HG02588 (cell line): ENCODE data around the gene TTC27.
"Not testable (repeated sequence)": the region's sequence is repeated elsewhere in the genome, so short reads cannot be mapped to it uniquely, and the experiment has no call there.

ENCODE experiments used
- ATAC-seq: cut with Tn5 transposase; IDR thresholded peaks from one replicate; pipeline ENCODE4 v1.9.1; 2021; ENCODE audit warnings: mild to moderate bottlenecking, moderate library complexity; ENCODE audit not compliant: unreplicated experiment

TTC27 gene

DNA sequence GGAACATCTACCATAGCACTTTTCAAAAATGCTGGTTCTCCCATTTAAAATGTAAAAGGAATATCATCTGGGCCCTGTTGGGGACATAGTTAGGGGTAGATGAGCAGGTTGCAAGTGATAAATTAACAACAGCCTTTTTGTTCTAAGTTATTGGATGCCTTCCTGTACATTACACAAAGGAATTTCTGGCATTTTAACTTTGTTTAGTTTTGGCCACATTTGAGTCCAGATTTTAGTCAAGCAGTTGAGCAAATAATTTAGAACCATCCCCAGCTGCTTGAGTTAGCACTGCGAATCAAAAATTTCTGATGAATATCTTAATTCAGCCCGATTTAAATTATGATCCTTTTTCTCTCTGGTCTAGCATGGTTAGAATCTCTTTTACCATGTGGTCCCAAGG lies 124.4 kb downstream of the TTC27 start:
- ATAC-seq = no peak

DNA sequence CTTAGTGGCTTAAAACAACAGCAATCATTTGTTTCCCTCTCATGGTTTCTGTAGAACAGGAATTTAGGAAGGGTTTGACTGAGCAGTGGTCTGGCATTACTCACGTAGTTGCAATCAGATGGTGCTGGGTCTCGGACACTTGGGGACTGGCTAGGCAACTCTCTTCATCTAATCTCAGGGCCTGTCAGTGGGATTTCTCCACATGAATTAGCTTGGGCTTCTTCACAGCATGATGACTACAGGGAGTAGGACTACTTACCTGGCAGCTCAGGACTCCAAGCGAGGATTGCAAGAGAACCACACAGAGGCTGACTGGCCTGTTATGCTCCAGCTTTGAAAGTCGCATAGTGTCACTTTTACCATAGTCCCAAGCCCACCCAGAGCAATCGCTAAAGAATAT lies 125.1 kb downstream of the TTC27 start:
- ATAC-seq = no peak

DNA sequence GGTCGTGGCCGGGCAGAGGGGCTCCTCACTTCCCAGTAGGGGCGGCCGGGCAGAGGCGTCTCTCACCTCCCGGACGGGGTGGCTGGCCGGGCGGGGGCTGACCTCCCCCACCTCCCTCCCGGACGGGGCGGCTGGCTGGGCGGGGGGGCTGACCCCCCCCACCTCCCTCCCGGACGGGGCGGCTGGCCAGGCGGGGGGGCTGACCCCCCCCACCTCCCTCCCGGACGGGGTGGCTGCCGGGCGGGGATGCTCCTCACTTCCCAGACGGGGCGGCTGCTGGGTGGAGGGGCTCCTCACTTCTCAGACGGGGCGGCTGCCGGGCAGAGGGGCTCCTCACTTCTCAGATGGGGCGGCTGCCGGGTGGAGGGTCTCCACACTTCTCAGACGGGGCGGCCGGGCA lies 126.8 kb downstream of the TTC27 start:
- ATAC-seq = not testable (repeated sequence)

DNA sequence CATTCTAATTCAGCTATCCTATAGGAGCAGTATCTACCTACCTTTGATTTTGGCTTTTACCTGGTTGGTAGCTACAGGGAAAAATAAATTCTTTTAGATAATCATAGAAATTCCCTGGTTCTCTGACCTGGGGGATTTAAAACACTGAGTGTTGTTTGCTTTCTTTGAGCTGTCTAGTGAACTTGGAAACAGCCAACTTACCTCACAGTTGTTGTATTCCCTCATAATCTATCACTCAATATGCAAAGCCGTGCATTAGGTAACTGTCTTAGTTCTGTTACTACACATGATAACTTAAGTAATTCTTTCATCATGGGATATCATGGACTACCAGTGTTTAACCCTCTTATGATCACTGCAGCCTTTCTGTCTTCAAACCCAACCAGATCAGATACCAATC lies 127.8 kb downstream of the TTC27 start:
- ATAC-seq = no peak

DNA sequence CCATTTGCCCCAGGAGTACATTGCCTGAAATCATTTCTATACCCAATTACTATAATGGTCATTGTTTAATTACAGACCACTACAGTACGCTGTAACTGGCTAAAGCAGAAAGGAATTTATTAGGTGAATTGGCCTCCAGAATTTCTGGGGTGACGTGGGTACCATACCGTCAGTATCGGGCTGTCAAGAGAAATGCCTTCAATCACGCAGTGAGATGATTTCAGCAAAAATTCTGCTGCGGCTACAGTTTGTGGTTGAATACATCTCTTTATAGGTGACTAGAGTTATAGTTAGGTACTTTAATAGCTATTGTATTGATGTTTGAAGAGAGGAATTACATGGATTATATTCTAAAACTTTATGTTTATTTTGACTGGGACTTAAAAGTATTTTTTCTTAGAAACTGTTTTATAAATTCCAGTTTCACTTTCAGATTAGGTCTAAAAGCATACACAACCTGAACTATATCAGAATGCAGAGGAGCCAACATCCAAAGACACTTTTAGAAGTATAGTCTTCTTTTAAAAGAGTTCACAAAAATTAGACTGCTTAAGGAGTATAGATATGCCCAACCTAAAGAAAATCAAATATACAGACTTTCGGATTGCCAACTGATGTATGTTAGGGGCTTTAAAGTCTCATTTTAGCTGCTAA lies 128.4 kb downstream of the TTC27 start:
- ATAC-seq = no peak

DNA sequence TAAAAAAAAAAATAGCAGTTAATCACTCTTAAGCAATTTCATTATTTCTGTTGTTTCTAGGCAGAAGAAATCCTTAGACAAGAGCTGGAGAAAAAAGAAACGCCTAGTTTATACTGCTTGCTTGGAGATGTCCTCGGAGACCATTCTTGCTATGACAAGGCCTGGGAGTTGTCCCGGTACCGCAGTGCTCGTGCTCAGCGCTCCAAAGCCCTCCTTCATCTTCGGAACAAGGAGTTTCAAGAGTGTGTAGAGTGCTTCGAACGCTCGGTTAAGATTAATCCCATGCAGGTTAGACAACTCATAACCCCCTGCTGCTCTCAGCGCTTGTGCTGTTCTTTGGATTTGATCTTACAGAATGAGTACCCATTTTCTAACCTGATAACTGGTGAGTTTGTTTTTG lies 130.4 kb downstream of the TTC27 start:
- ATAC-seq = no peak

DNA sequence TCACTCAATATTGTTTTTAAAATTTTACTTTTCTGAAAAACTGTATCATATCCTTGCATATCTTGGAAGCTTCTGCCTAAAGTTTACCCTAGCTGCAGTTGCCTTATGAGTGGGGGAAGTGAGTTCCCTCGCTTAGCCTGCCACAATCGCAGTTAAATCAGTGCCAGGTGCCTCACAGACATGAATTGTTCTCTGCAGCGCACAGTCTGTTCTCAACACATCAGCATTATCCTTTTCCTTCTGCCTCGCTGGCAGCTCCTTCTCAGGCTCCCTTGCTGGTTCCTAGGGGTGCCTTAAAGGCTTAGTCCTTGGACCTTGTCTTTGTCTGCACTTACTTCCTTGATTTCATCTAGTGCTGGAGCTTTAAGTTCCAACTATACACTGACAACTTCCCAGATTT lies 132.8 kb downstream of the TTC27 start:
- ATAC-seq = no peak

DNA sequence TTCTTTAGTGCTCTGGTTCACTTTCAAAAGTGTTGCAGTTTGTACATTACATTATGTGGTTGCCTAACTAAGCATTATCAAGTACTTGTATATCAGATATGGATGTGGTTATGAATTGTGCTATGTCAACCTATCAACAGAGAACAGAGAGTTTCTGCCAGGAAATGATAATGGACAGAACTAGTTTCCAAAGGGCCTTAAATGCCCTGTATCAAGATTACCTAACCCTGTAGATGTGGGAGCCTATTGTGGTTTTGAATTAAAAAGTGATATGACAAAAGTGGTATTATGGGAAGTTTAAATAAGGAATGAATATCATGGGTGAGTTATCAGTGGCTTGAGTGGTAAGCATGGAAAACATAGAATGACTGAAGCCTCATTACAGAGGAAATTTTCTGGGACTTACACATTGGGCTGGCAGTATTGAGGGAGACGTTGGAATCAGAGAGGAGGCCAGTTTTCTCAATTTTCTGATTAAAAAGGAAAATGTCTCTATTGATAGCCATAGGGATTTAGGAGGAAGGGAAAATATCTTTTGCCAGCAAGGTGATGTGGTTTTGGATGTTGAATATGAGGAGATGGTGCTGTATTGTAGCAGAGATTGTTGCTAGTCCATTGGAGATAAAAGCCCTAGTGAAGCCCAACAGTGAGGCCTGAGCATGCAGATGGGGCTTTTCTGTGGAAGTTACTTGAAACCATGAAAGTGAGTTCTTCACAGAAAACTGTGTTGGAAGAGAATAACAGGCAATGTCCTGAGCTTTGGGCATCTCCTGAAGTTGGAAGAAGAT lies 140.7 kb downstream of the TTC27 start:
- ATAC-seq = no peak

DNA sequence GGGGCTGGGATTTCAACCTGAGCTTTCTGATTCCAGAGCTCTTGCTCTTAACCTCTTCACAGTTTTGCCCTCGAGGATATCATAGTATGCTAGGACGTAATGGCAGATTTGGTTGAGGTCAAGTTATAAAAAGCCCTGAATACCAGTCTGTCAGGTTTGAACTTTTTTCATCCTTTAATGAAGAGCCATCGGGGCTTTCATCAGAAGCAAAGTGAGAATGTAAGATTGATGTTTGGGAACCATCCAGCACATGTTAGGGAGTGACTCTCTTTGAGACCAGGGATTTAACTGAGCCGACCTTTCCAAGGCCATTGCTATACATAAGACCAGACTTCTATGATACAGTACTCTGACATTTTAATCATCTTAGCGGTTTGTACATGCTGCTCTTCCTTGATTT lies 142.5 kb downstream of the TTC27 start:
- no peak for ATAC-seq

DNA sequence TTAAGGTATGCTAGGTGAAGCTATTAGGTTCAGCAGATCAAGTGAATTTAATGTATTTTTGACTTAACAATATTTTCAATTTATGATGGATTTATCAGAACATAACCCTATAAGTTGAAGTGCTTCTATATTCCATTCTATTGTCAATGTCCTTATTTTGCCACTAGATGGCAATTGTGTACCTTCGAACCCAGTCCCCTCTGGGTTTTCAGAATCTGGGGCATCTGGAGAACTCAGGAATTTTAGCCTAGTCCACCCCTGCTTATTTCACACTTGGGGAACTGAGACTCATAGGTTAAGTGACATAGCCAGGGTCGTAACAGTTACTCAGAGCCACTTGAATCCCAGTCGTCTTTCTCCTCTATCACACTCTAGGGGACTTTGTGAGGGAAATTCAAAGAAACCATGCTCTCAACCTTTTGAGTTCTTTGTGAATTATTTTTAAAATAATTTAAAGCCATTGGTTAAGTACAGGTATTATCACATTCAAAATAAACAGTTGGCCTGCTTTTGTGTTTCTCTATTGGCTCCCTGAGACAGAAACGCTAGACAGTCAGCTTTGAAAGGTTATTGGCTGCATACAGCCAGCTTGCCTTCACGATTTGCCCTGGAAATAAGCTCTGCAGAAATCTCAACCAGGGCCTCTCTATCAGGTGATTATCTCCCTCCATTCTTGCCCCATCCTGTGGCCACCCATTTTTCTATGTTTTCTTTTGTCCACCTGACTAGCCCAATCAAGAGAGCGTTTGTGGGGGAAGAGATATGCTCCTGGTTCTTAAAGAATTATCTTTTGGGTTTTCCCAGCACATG lies 145.0 kb downstream of the TTC27 start:
- no peak for ATAC-seq

DNA sequence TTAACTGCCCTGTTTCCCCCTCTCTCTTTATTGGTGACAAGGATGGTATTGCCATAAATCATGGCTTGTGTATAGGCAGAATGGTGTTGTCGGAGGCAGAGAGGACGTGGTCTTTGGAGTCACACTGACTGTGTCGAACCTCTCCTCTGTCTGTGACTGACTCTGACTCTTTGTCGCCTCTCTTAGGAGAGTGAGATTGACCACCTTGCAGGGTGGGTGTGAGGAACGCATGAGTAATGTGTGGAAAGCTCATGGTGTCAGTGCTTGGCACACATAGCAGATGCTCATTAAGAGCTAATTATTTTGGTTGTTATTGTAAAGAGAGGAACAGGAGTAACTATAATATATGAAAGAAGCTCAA lies 145.6 kb downstream of the TTC27 start:
- no peak for ATAC-seq

DNA sequence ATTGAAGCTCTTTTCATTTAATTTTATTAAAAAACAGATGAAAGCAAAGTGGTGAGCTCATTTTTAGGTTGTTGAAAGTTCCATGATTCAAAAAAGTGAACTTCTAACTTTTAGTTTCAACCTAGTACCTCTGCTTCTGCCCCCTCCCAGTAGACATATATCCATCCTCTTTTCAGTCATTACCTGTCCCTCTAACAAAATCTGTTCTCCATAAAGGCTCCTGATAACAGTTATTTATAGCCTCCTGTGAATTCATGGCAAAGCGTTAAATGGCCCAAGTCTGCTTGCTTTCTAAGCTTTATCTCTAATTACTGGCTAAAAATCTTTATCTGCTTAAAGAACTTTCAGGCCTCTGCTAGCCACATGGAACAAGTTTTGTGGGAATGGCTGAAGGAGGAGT lies 148.1 kb downstream of the TTC27 start:
- ATAC-seq = no peak

DNA sequence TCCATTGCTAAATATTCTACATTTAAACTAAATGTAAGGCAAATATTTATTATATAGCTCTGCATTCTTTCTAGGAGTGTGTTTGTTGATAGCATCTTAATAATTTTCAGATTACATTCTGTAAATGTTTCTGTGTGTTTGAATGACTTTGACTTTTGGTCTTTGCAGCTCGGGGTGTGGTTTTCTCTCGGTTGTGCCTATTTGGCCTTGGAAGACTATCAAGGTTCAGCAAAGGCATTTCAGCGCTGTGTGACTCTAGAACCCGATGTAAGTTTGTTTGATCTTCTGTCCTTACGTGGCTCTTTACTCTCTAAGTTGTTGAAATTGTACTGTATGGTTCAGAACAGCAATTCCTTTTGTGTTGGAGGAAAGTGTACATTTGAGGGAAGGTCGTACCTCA lies 149.9 kb downstream of the TTC27 start:
- no peak for ATAC-seq

DNA sequence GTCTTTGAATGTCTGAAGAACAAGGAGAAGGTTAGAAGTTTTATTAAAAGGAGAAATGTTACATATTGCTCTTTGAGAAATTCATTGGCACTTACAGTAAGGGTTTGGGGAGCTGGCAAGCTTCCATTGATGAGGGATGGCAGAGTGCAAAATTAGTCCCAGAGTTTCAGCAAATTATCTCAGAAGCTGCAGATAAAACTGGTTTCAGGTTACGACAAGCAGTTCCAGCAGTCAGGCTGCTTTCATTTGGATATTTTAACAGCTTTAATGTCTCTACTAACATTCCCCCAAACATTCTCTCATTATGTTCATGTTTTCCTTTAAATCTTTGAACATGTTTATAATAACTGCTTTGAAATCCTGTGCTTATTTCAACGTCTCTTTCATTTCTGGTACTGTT lies 153.1 kb downstream of the TTC27 start:
- no peak for ATAC-seq

DNA sequence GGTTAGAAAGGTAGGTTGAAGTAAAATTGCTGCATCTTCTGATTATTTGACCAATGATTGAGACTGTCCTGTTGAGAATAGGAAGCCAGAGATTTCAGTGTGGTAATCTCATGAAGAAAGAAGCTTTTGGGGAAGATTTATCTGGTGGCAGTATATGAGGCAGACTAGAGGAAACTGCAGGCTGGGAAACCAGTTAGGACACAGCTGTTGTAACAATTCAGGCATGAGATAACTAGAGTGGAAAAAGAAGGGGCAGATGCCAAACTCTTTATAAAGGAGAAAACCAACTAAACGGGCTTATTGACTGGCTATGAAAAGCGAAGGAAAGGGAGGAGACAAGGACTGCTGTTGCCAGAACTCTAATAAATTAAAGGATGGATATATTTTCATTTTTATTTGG lies 155.6 kb downstream of the TTC27 start:
- ATAC-seq = no peak

DNA sequence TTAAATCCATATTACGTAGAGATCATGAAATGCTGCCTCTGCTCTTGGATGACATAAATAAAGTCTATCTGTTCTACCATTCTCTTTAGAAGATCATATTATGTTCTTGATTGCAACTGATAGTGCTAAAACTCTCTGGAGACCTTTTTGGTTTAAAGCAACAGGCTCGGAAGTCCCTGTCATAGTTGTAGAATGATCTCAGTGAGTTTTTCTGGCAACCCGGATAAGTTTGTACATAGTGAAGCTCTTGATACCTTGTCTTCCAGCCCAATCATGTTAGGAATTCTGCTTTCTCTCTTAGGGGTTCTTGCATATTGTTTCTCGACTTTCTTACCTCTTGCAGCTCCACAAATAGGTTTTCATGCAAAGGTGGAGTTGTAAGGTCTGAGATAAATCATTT lies 156.1 kb downstream of the TTC27 start:
- no peak for ATAC-seq

DNA sequence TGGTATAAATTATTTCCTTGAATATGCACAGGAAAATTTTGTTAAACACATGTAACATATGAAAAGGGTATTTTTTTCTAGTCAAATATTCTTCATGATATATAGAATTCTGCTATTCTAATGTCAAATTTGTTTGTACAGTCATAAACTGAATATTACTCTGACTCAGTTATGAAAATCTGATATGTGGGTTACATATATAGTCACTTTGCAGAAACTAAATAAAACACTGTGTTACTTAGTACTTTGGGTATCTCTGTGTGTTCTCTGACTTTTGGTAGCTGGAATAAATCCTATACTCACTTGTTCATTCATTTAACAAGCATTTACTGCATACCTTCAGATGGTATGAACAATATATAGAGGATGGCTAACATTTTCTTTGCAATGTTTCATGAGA lies 159.4 kb downstream of the TTC27 start:
- no peak for ATAC-seq

DNA sequence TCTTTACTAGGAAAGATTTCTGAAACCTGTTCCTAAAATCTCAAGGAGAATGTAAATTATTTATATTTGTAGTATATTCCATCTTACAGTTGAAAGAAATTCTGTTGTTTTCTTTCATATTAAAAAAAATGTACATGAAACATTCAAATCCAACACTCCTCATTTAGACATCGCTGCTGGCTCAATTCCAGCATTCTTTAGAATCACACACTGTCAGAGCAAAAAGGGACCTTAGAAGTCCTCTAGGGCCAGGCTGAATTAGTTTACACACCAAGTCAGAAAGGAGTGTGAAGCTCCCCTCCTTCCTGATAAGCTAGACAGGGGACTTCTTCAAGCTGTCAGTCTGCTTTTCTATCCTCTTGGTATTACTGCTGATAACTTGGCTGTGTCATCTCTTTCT lies 160.3 kb downstream of the TTC27 start:
- no peak for ATAC-seq

DNA sequence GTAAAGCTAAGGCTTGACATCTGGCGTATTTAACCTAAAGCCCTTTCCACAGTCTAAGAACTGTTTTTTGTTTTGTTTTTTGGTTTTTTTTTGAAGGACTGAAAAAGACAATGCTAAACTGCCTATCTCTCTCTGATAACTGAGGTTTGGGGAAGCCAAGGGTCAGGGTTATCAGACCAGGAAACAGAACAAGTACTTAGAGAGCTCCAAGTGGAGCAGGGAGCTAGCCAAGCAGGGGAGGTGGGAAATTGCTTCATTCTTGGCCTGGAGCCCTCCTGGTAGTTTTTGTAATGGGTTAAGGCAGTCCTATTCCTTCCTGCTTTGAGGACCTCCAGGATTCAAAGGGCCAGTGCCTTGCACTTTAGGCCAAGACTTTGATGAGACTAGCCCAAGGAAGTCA lies 164.6 kb downstream of the TTC27 start:
- no peak for ATAC-seq

DNA sequence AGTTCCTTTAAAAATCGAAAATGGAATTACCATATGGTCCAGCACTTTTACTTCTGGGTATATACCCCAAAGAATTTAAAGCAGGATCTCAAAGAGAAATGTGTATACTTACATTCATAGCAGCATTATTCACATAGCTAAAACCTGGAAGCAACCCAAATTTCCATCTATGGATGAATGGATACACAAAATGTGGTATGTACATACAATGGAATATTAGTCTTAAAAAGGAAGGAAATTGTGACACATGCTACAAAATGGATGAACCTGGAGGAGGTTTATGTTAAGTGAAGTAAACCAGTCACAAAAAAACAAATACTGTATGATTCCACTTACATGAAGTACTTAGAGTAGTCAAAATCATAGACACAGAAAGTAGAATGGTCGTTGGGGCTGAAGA lies 171.0 kb downstream of the TTC27 start:
- ATAC-seq = no peak

DNA sequence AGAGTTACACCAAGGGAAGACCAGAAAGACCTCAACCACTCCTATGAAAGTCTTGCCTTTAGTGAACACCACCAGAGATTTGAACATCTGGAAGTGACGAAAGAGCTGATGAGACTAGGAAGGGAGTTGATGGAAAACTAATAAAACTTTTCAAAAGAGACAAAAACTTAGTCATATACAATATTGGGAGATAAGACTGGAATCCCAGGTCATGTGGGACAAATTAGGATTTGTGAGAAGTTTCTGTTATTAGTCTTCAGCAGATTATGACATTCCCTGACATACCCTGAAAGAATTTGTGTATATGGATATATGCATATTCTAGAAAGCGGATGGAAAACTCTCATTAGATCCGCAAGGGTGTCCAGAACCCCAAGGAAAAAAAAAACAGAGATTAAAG lies 173.9 kb downstream of the TTC27 start:
- no peak for ATAC-seq

DNA sequence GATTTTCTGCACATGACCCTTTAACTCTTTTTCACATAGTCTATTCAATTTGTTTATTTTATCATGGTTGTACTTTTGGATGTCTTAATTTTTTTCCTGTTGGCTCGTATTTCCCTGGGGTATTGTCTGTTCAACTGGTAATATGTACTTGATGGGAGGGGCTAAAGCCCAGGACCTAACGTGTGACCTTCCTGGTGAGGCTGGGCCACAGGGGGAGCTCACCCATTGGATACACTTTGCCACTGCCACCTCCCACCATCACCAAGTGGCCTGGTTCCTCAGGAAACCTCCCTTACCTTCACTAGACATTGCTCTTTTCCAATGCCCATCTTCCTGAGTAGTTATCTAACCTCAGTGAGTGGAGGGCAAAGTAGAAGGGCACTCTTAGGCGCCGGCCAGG lies 175.0 kb downstream of the TTC27 start:
- no peak for ATAC-seq
